ENCODE measurements around the gene FAM83C.

Gene FAM83C

GRCh38 chr20:35287509-35288324 lies 4.5 kb downstream of the FAM83C start:
- no peaks in the 10 kb centered on the region for H3K27me3 ChIP-seq (ENCODE audit: insufficient read depth, poor library complexity, severe bottlenecking)
- H3K4me1 ChIP-seq (ENCODE audit: insufficient read depth, poor library complexity, severe bottlenecking), result peaks cover 8% of the 10 kb centered on the region
- no peaks in the 10 kb centered on the region for H3K9me3 ChIP-seq (ENCODE audit: severe bottlenecking)
- DNase-seq (ENCODE audit: low spot score) (no peak), ATAC-seq (ENCODE audit: low read depth) (no peak)
- H3K36me3 ChIP-seq (ENCODE audit: low read depth), result peaks cover 13% of the 10 kb centered on the region
- H3K4me3 ChIP-seq (ENCODE audit: severe bottlenecking), result no peak overlapping the region
- H3K27ac ChIP-seq (ENCODE audit: poor library complexity, severe bottlenecking), result no peak overlapping the region
- TF ChIP-seq CTCF (IDR thresholded peaks at IDR 0.05; ENCODE audit: poor library complexity, severe bottlenecking), result no peak

- Histone ChIP-seq H3K27me3 (ENCODE audit: insufficient read depth, poor library complexity, severe bottlenecking) (no peaks in the 10 kb centered on the region), H3K27ac (ENCODE audit: poor library complexity, severe bottlenecking) (no peak overlapping the region), H3K4me3 (ENCODE audit: severe bottlenecking) (no peak overlapping the region), H3K4me1 (ENCODE audit: insufficient read depth, poor library complexity, severe bottlenecking) (peaks cover 8% of the 10 kb centered on the region), H3K9me3 (ENCODE audit: severe bottlenecking) (no peaks in the 10 kb centered on the region), H3K36me3 (ENCODE audit: low read depth) (peaks cover 20% of the 10 kb centered on the region)
- TF ChIP-seq CTCF (IDR thresholded peaks at IDR 0.05; ENCODE audit: poor library complexity, severe bottlenecking), result no peak
- ATAC-seq (ENCODE audit: low read depth) (no peak), DNase-seq (ENCODE audit: low spot score) (no peak)
Observed at GRCh38 chr20:35286899-35287508, 5.2 kb downstream of the FAM83C start.

- ATAC-seq (ENCODE audit: low read depth) (no peak), DNase-seq (ENCODE audit: low spot score) (no peak)
- no peak for TF ChIP-seq CTCF (IDR thresholded peaks at IDR 0.05; ENCODE audit: poor library complexity, severe bottlenecking)
- H3K27me3 ChIP-seq (ENCODE audit: insufficient read depth, poor library complexity, severe bottlenecking), result no peaks in the 10 kb centered on the region
- H3K27ac ChIP-seq (ENCODE audit: poor library complexity, severe bottlenecking), result peak overlapping the region; percentile 88
- peaks cover 28% of the 10 kb centered on the region for H3K36me3 ChIP-seq (ENCODE audit: low read depth)
- H3K4me1 ChIP-seq (ENCODE audit: insufficient read depth, poor library complexity, severe bottlenecking), result peaks cover 8% of the 10 kb centered on the region
- H3K9me3 ChIP-seq (ENCODE audit: severe bottlenecking), result no peaks in the 10 kb centered on the region
- no peak overlapping the region for H3K4me3 ChIP-seq (ENCODE audit: severe bottlenecking)
Observed at GRCh38 chr20:35286077-35286898, 5.9 kb downstream of the FAM83C start.

- TF ChIP-seq CTCF (IDR thresholded peaks at IDR 0.05; ENCODE audit: poor library complexity, severe bottlenecking), result no peak
- DNase-seq (ENCODE audit: low spot score) (no peak), ATAC-seq (ENCODE audit: low read depth) (no peak)
- no peaks in the 10 kb centered on the region for H3K27me3 ChIP-seq (ENCODE audit: insufficient read depth, poor library complexity, severe bottlenecking)
- H3K36me3 ChIP-seq (ENCODE audit: low read depth), result peaks cover 33% of the 10 kb centered on the region
- peak overlapping the region; percentile 88 for H3K27ac ChIP-seq (ENCODE audit: poor library complexity, severe bottlenecking)
- H3K4me3 ChIP-seq (ENCODE audit: severe bottlenecking), result no peak overlapping the region
- H3K4me1 ChIP-seq (ENCODE audit: insufficient read depth, poor library complexity, severe bottlenecking), result peaks cover 9% of the 10 kb centered on the region
- H3K9me3 ChIP-seq (ENCODE audit: severe bottlenecking), result no peaks in the 10 kb centered on the region
Observed at GRCh38 chr20:35285806-35286076, 6.5 kb downstream of the FAM83C start.

Measured in RWPE2 (cell line).